Adrenal gland (tissue), 12 donors: ENCODE results near the gene MRPL28. TPM values are rescaled to one million over a fixed set of nuclear protein-coding genes. Genes with fewer than 3 reads are reported as not detected.

Experiments used
- DNase-seq, 7 donors: peaks; one replicate each; pipeline ENCODE4 v3.0.0-alpha.2; 2019 to 2020
- H3K27ac ChIP-seq, 5 donors: fragments of 200-600 bp; sonication (generic) in 4 of 5; 1 replicate in 3 of 5; 2 replicates in 2 of 5; pipeline versions ENCODE4 v1.5.1 to v1.8.0; 2016 to 2020; ENCODE audit warnings: mild to moderate bottlenecking in 1 of 5
- H3K27me3 ChIP-seq: fragments of 200-600 bp; 2 replicates; pipeline ENCODE4 v1.8.0; 2021
- H3K36me3 ChIP-seq, 2 donors: fragments of 200-600 bp; replicated peaks in 1 of 2; 1 replicate in 1 of 2; 2 replicates in 1 of 2; pipeline versions ENCODE4 v1.5.1 to v1.8.0; 2018 to 2022
- H3K4me1 ChIP-seq, 2 donors: fragments of 200-600 bp; replicated peaks in 1 of 2; 1 replicate in 1 of 2; 2 replicates in 1 of 2; pipeline versions ENCODE4 v1.5.1 to v1.8.0; 2018 to 2021
- H3K4me3 ChIP-seq, 4 donors: fragments of 200-600 bp; sonication (generic) in 3 of 4; one replicate each; pipeline ENCODE4 v1.5.1; 2016 to 2018
- H3K9me3 ChIP-seq, 3 donors: fragments of 200-600 bp; sonication (generic) in 1 of 3; replicated peaks in 1 of 3; 1 replicate in 2 of 3; 2 replicates in 1 of 3; pipeline versions ENCODE4 v1.5.1 to v1.8.0; 2016 to 2021
- CTCF ChIP-seq, 6 experiments: fragments of 450-650 bp in 4 of 6; fragments of 200-600 bp in 2 of 6; sonication (generic) in 1 of 6; IDR thresholded peaks; 1 replicate in 5 of 6; 2 replicates in 1 of 6; pipeline versions ENCODE4 v1.5.1 to v1.8.0; 2016 to 2021; ENCODE audit warnings: antibody characterized with exemption in 6 of 6, mild to moderate bottlenecking in 2 of 6, moderate library complexity in 1 of 6
- POLR2A ChIP-seq, 2 donors: fragments of 450-650 bp; IDR thresholded peaks; one replicate each; pipeline ENCODE4 v1.6.1; 2017; ENCODE audit warnings: antibody characterized with exemption in 2 of 2, mild to moderate bottlenecking in 2 of 2, moderate library complexity in 1 of 2
- WGBS, 4 donors: extraction: QIAGEN DNeasy Blood & Tissue Kit in 2 of 4; methylation state at CpG; one replicate each; pipeline versions ENCODE4 v1.1.5 to v1.1.7; 2013 to 2017; 5-methylcytosine and 5-hydroxymethylcytosine counted together
- intact Hi-C, 2 donors: fragments of 100-400 bp; cut with DNase I; formaldehyde crosslinking; loops; one replicate each; pipeline versions ENCODE4 v1.14.1 to v1.15.0; 2022 to 2023
- polyA plus RNA-seq, 3 donors: library from polyadenylated mRNA; stranded (reverse); fragments of 200-250 nt in 2 of 3; fragments of 350-450 nt in 1 of 3; fragmentation: Illumina TruSeq in 1 of 3; extraction: RNeasy Lipid Tissue Mini Kit (QIAGEN cat#74804) in 1 of 3; gene quantifications; one replicate each; pipeline ENCODE4 v1.2.3, GENCODE V29; 2013 to 2014
- total RNA-seq, 9 donors: library from RNA; depleted of rRNA in 4 of 9; stranded (reverse); fragments of >200 nt in 4 of 9; fragments of 120-200 nt in 1 of 9; fragmentation: NEBNext Ultra II Directional in 1 of 9; extraction: Animal tissue kit (Norgen Biotek cat#: 25700) in 1 of 9; gene quantifications; one replicate each; pipeline versions ENCODE4 v1.1.0 to v1.2.4, GENCODE V29; 2013 to 2023
- donor health status: healthy with polysubstance abuse.
- donor health status: Bipolar disorder and iron deficiency.
- donor health status: DM: yes; HTN: yes; CAD: no.
- donor health status: DM: no; HTN: no; CAD: no.
- donor health status: DM: no; HTN: no; CAD: no.
- donor health status: DM: yes; HTN: yes; CAD: no.

The MRPL28 gene
- total and polyA plus RNA-seq, 12 donors = 42.9 to 155 (median 81.4) TPM

- Histone ChIP-seq H3K9me3 (no peaks in the 10 kb centered on the region), H3K36me3 (peaks cover 0 to 5% of the 10 kb centered on the region in 2 donors), H3K4me3 (peak within 1 kb of the TSS; percentile 18 to 96 (median 82)), H3K4me1 (peaks cover 15 to 36% of the 10 kb centered on the region in 2 donors), H3K27me3 (no peaks in the 10 kb centered on the region), H3K27ac (peak within 1 kb of the TSS in 4 of 5 donors; percentile 35 to 86 (median 72))
- peak in 1 of 2 donors; percentile 27 for TF ChIP-seq POLR2A (IDR thresholded peaks at IDR 0.05)
- TF ChIP-seq CTCF (IDR thresholded peaks at IDR 0.05) = no peak
- intact Hi-C loops = no loop called here
- 0 to 1% (median 1%) methylated on average over 6 to 123 of the region's 123 CpGs for WGBS, 4 donors
- peak in 6 of 7 donors; percentile 57 to 76 (median 68) for DNase-seq
Observed at GRCh38 chr16:381789-382717, 11.7 kb upstream of the MRPL28 start, which contains the start of gene PGAP6. PGAP6 (minus strand) TSS chr16:381978; CDS start chr16:381821, 157 bp downstream.

GRCh38 chr16:381012-381788, 10.9 kb upstream of the MRPL28 start:
- TF ChIP-seq CTCF (IDR thresholded peaks at IDR 0.05) (no peak), POLR2A (IDR thresholded peaks at IDR 0.05) (no peak)
- Histone ChIP-seq H3K27me3 (no peaks in the 10 kb centered on the region), H3K36me3 (peaks cover 0 to 13% of the 10 kb centered on the region in 2 donors), H3K9me3 (no peaks in the 10 kb centered on the region), H3K4me3 (peak overlapping the region in 3 of 4 donors; percentile 18 to 92 (median 91)), H3K4me1 (peaks cover 15 to 36% of the 10 kb centered on the region in 2 donors), H3K27ac (peak overlapping the region in 2 of 5 donors; percentile 26 to 86)
- intact Hi-C loops = no loop called here
- peak in 2 of 7 donors; percentile 54 to 56 for DNase-seq
- 0 to 1% (median 0%) methylated on average over 5 to 73 of the region's 73 CpGs for WGBS, 4 donors

- WGBS, 4 donors = 0 to 12% (median 10%) methylated on average over 5 to 12 of the region's 12 CpGs
- intact Hi-C loops = no loop called here
- TF ChIP-seq POLR2A (IDR thresholded peaks at IDR 0.05) = no peak
- H3K4me1 ChIP-seq = peaks cover 15 to 36% of the 10 kb centered on the region in 2 donors
- peaks cover 0 to 18% of the 10 kb centered on the region in 2 donors for H3K36me3 ChIP-seq
- peak in 1 of 7 donors; percentile 46 for DNase-seq
- peak overlapping the region in 2 of 4 donors; percentile 91 to 92 for H3K4me3 ChIP-seq
- no peaks in the 10 kb centered on the region for H3K9me3 ChIP-seq
- no peaks in the 10 kb centered on the region for H3K27me3 ChIP-seq
- H3K27ac ChIP-seq = no peak overlapping the region
Observed at GRCh38 chr16:380762-381011, 10.3 kb upstream of the MRPL28 start.

GRCh38 chr16:379961-380761, 9.8 kb upstream of the MRPL28 start:
- Histone ChIP-seq H3K9me3 (no peaks in the 10 kb centered on the region), H3K36me3 (peaks cover 0 to 21% of the 10 kb centered on the region in 2 donors), H3K27me3 (no peaks in the 10 kb centered on the region), H3K27ac (no peak overlapping the region), H3K4me1 (peaks cover 15 to 36% of the 10 kb centered on the region in 2 donors), H3K4me3 (peak overlapping the region in 2 of 4 donors; percentile 91 to 92)
- intact Hi-C loops = no loop called here
- TF ChIP-seq POLR2A (IDR thresholded peaks at IDR 0.05) (no peak), CTCF (IDR thresholded peaks at IDR 0.05) (no peak)
- 77 to 91% (median 83%) methylated on average over 17 to 27 of the region's 27 CpGs for WGBS, 4 donors
- DNase-seq = peak in 1 of 7 donors; percentile 7
